H1 (cell line): ENCODE results near the gene EVC2. TPM values are rescaled to one million over a fixed set of nuclear protein-coding genes. Genes with fewer than 3 reads are reported as not detected.

ENCODE experiments used
- EGR1 ChIP-seq: IDR thresholded peaks from 2 replicates; pipeline ENCODE4 v1.6.1; 2011; ENCODE audit warnings: low read depth, low read length, borderline replicate concordance
- EP300 ChIP-seq, 2 experiments: IDR thresholded peaks; 1 replicate in 1 of 2; 2 replicates in 1 of 2; pipeline ENCODE4 v1.6.1; 2011 to 2012; ENCODE audit warnings: low read depth in 2 of 2, low read length in 2 of 2, mild to moderate bottlenecking in 2 of 2, borderline replicate concordance in 1 of 2, inconsistent platforms in 1 of 2, moderate library complexity in 1 of 2
- KDM4A ChIP-seq: IDR thresholded peaks from one replicate; pipeline ENCODE4 v1.7.1; 2012; ENCODE audit warnings: low read depth, mild to moderate bottlenecking, moderate library complexity, low read length, inconsistent platforms; ENCODE audit not compliant: severe bottlenecking
- KDM5A ChIP-seq: fragments of 200-600 bp; IDR thresholded peaks from 2 replicates; pipeline ENCODE4 v1.7.1; 2012; ENCODE audit warnings: mild to moderate bottlenecking, low read length, inconsistent platforms, mixed read lengths
- RFX5 ChIP-seq: IDR thresholded peaks from 2 replicates; pipeline ENCODE4 v1.6.1; 2011; ENCODE audit warnings: low read depth, low read length, improper control_type of control experiment, borderline replicate concordance
- polyA plus RNA-seq, 7 experiments: library from polyadenylated mRNA; depleted of rRNA in 3 of 7; stranded (reverse) in 5 of 7; unstranded in 2 of 7; fragments of >200 nt in 5 of 7; fragments of 200-250 nt in 2 of 7; gene quantifications; 1 replicate in 5 of 7; 2 replicates in 1 of 7; 4 replicates in 1 of 7; pipeline versions ENCODE4 v1.2.1 to v1.2.3, GENCODE V29; 2011 to 2013; ENCODE audit warnings: missing spikeins in 2 of 7, mixed read lengths in 2 of 7
- total RNA-seq: library from RNA; stranded (reverse); fragmentation: NEBNext Ultra II Directional; extraction: Animal tissue kit (Norgen Biotek cat#: 25700); gene quantifications from 2 replicates; pipeline ENCODE4 v1.2.1, GENCODE V29; 2021
- TF ChIP-seq, protein P1 (sequence below): fragments of 300-600 bp; sonication (generic); IDR thresholded peaks from 2 replicates; pipeline ENCODE4 v1.7.1; 2012; ENCODE audit warnings: low read length, moderate library complexity, mild to moderate bottlenecking, inconsistent platforms; ENCODE audit not compliant: insufficient replicate concordance

Gene EVC2
- total and polyA plus RNA-seq, 2 of the 8 experiments (the other 6 are each of a cell fraction or from before 2014, with no cell fraction given) = 0.73 to 5.9 TPM

DNA sequence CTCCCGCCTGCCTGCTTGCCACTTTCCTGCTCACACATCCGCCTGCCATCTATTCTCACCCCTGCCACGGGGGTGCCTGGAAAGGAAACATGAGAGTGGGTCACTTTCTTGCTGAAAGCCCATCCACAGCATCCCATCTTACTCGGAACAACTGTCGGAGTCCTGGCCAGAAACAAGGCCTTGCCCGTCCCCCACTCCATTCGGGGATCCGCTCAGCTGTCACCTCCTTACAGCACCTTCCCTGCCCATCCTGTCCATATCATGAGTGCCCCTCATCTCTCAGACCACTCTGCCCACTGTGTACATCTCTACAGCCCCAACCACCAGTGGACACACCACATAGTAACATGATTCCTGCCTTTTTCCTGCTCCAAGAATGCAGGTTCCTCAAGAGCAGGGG, 6.4 kb downstream of the EVC2 start (continued):
- TF ChIP-seq, protein P1, sequence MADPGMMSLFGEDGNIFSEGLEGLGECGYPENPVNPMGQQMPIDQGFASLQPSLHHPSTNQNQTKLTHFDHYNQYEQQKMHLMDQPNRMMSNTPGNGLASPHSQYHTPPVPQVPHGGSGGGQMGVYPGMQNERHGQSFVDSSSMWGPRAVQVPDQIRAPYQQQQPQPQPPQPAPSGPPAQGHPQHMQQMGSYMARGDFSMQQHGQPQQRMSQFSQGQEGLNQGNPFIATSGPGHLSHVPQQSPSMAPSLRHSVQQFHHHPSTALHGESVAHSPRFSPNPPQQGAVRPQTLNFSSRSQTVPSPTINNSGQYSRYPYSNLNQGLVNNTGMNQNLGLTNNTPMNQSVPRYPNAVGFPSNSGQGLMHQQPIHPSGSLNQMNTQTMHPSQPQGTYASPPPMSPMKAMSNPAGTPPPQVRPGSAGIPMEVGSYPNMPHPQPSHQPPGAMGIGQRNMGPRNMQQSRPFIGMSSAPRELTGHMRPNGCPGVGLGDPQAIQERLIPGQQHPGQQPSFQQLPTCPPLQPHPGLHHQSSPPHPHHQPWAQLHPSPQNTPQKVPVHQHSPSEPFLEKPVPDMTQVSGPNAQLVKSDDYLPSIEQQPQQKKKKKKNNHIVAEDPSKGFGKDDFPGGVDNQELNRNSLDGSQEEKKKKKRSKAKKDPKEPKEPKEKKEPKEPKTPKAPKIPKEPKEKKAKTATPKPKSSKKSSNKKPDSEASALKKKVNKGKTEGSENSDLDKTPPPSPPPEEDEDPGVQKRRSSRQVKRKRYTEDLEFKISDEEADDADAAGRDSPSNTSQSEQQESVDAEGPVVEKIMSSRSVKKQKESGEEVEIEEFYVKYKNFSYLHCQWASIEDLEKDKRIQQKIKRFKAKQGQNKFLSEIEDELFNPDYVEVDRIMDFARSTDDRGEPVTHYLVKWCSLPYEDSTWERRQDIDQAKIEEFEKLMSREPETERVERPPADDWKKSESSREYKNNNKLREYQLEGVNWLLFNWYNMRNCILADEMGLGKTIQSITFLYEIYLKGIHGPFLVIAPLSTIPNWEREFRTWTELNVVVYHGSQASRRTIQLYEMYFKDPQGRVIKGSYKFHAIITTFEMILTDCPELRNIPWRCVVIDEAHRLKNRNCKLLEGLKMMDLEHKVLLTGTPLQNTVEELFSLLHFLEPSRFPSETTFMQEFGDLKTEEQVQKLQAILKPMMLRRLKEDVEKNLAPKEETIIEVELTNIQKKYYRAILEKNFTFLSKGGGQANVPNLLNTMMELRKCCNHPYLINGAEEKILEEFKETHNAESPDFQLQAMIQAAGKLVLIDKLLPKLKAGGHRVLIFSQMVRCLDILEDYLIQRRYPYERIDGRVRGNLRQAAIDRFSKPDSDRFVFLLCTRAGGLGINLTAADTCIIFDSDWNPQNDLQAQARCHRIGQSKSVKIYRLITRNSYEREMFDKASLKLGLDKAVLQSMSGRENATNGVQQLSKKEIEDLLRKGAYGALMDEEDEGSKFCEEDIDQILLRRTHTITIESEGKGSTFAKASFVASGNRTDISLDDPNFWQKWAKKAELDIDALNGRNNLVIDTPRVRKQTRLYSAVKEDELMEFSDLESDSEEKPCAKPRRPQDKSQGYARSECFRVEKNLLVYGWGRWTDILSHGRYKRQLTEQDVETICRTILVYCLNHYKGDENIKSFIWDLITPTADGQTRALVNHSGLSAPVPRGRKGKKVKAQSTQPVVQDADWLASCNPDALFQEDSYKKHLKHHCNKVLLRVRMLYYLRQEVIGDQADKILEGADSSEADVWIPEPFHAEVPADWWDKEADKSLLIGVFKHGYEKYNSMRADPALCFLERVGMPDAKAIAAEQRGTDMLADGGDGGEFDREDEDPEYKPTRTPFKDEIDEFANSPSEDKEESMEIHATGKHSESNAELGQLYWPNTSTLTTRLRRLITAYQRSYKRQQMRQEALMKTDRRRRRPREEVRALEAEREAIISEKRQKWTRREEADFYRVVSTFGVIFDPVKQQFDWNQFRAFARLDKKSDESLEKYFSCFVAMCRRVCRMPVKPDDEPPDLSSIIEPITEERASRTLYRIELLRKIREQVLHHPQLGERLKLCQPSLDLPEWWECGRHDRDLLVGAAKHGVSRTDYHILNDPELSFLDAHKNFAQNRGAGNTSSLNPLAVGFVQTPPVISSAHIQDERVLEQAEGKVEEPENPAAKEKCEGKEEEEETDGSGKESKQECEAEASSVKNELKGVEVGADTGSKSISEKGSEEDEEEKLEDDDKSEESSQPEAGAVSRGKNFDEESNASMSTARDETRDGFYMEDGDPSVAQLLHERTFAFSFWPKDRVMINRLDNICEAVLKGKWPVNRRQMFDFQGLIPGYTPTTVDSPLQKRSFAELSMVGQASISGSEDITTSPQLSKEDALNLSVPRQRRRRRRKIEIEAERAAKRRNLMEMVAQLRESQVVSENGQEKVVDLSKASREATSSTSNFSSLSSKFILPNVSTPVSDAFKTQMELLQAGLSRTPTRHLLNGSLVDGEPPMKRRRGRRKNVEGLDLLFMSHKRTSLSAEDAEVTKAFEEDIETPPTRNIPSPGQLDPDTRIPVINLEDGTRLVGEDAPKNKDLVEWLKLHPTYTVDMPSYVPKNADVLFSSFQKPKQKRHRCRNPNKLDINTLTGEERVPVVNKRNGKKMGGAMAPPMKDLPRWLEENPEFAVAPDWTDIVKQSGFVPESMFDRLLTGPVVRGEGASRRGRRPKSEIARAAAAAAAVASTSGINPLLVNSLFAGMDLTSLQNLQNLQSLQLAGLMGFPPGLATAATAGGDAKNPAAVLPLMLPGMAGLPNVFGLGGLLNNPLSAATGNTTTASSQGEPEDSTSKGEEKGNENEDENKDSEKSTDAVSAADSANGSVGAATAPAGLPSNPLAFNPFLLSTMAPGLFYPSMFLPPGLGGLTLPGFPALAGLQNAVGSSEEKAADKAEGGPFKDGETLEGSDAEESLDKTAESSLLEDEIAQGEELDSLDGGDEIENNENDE = no peak
- no peak for TF ChIP-seq KDM5A
- no peak for TF ChIP-seq EGR1
- no peak for TF ChIP-seq KDM4A
- no peak for TF ChIP-seq RFX5
- no peak for TF ChIP-seq EP300 (IDR thresholded peaks at IDR 0.05; ENCODE audit: borderline replicate concordance in 1 of 2, low read depth in 2 of 2, low read length in 2 of 2)
